Colon (tissue), 2 donors: ENCODE results near the gene TNIP1.

Experiments used
- FAIRE-seq: peaks from 2 replicates; lab custom pipeline; 2012; peaks lifted over from hg19 to GRCh38; lab: Jason Lieb, UNC
- donor health status: control.
- donor health status: control.

TNIP1 gene

GRCh38 chr5:151001436-151001835 lies 79.4 kb downstream of the TNIP1 start:
- FAIRE-seq, result no peak

- no peak for FAIRE-seq
Observed at GRCh38 chr5:150999704-151000442, 81.0 kb downstream of the TNIP1 start.

- FAIRE-seq, result no peak
Observed at GRCh38 chr5:150993826-150994412, 86.9 kb downstream of the TNIP1 start.

GRCh38 chr5:150993422-150993821 lies 87.4 kb downstream of the TNIP1 start:
- no peak for FAIRE-seq

- no peak for FAIRE-seq
Observed at GRCh38 chr5:150992705-150993104, 88.1 kb downstream of the TNIP1 start.

- FAIRE-seq, result no peak
Observed at GRCh38 chr5:150989695-150990094, 91.1 kb downstream of the TNIP1 start.

- no peak for FAIRE-seq
Observed at GRCh38 chr5:150987746-150988145, 93.1 kb downstream of the TNIP1 start.
